A673 (cell line): Measurements from ENCODE around the gene TRPT1. TPM values are rescaled to one million over a fixed set of nuclear protein-coding genes. Genes with fewer than 3 reads are reported as not detected.
A peak's percentile ranks its signal among the peaks of the same experiment; 100 is the strongest.

Source experiments
- BruUV-seq: library from RNA; stranded (reverse); fragments of 400-500 nt; replicated peaks from 2 replicates; lab custom pipeline; 2021; lab: Mats Ljungman, UMichigan
- CTCF ChIA-PET: fragments of 300-600 bp; sonication (Branson Sonifier 250); formaldehyde crosslinking; loops from one replicate; lab custom pipeline; 2022; ENCODE audit warnings: antibody characterized with exemption; lab: Charles Lee
- POLR2A ChIA-PET: fragments of 300-600 bp; sonication (Branson Sonifier 250); formaldehyde crosslinking; loops from one replicate; lab custom pipeline; 2022; ENCODE audit warnings: antibody characterized with exemption; ENCODE audit not compliant: low non-redundant PET; lab: Charles Lee
- DNase-seq: peaks from one replicate; pipeline ENCODE4 v3.0.0-alpha.2; 2015; ENCODE audit warnings: low spot score
- H3K27ac ChIP-seq: fragments of 200-600 bp; sonication (generic); 2 replicates; pipeline ENCODE4 v1.5.1; 2016; ENCODE audit warnings: mixed run types, low read depth, mild to moderate bottlenecking, mixed read lengths, antibody characterized with exemption, low read length; ENCODE audit not compliant: poor library complexity, severe bottlenecking
- H3K27me3 ChIP-seq: fragments of 200-600 bp; sonication (generic); replicated peaks from 2 replicates; pipeline ENCODE4 v1.6.1; 2017; ENCODE audit warnings: mixed run types, low read depth, mild to moderate bottlenecking, mixed read lengths, antibody characterized with exemption, low read length; ENCODE audit not compliant: insufficient read depth, poor library complexity
- H3K36me3 ChIP-seq: fragments of 200-600 bp; sonication (generic); 2 replicates; pipeline ENCODE4 v1.6.1; 2016; ENCODE audit warnings: mixed run types, mild to moderate bottlenecking, mixed read lengths, antibody characterized with exemption, low read length; ENCODE audit not compliant: insufficient read depth, poor library complexity, severe bottlenecking
- H3K4me1 ChIP-seq: fragments of 200-600 bp; sonication (generic); 2 replicates; pipeline ENCODE4 v1.6.1; 2017; ENCODE audit warnings: mixed run types, mild to moderate bottlenecking, mixed read lengths, antibody characterized with exemption, low read length; ENCODE audit not compliant: insufficient read depth, poor library complexity, severe bottlenecking
- H3K4me3 ChIP-seq: fragments of 200-600 bp; sonication (generic); 2 replicates; pipeline ENCODE4 v1.5.1; 2016; ENCODE audit warnings: low read depth, mixed run types, mild to moderate bottlenecking, mixed read lengths, low read length; ENCODE audit not compliant: poor library complexity, severe bottlenecking
- H3K9me3 ChIP-seq: fragments of 200-600 bp; sonication (generic); 2 replicates; pipeline ENCODE4 v1.6.1; 2016; ENCODE audit warnings: mixed run types, low read depth, mild to moderate bottlenecking, mixed read lengths, antibody characterized with exemption, low read length; ENCODE audit not compliant: poor library complexity, severe bottlenecking
- EZH2 ChIP-seq: fragments of 200-600 bp; sonication (generic); IDR thresholded peaks from 2 replicates; pipeline ENCODE4 v1.6.1; 2017; ENCODE audit warnings: borderline replicate concordance, low read depth, mild to moderate bottlenecking, mixed read lengths, antibody characterized with exemption, low read length; ENCODE audit not compliant: poor library complexity, severe bottlenecking
- intact Hi-C: fragments of 100-400 bp; cut with micrococcal nuclease; formaldehyde crosslinking; loops from one replicate; pipeline ENCODE4 v1.10.0; 2022; ENCODE audit not compliant: unreplicated experiment
- total RNA-seq: library from RNA; stranded (reverse); gene quantifications from 2 replicates; pipeline ENCODE4 v1.2.3, GENCODE V29; 2021
- TF ChIP-seq, protein P1 (sequence below): fragments of 300-800, 200-600 bp; sonication (generic); conservative IDR thresholded peaks from 2 replicates; pipeline ENCODE4 v1.5.1; 2017; ENCODE audit warnings: low read depth, mild to moderate bottlenecking, antibody characterized with exemption, low read length, moderate library complexity, mixed read lengths

The TRPT1 gene
- total RNA-seq, 1 experiment from 2014 or later: 43.6 TPM

- H3K9me3 ChIP-seq: no peaks in the 10 kb centered on the region
- CTCF ChIA-PET: no interaction called here
- intact Hi-C loops: no loop called here
- peaks cover 16% of the 10 kb centered on the region for H3K4me1 ChIP-seq
- no peaks in the 10 kb centered on the region for H3K27me3 ChIP-seq
- peaks cover 12% of the 10 kb centered on the region for H3K36me3 ChIP-seq
- DNase-seq: no peak
- H3K27ac ChIP-seq: no peak overlapping the region
- no peak for TF ChIP-seq EZH2
- TF ChIP-seq, protein P1, sequence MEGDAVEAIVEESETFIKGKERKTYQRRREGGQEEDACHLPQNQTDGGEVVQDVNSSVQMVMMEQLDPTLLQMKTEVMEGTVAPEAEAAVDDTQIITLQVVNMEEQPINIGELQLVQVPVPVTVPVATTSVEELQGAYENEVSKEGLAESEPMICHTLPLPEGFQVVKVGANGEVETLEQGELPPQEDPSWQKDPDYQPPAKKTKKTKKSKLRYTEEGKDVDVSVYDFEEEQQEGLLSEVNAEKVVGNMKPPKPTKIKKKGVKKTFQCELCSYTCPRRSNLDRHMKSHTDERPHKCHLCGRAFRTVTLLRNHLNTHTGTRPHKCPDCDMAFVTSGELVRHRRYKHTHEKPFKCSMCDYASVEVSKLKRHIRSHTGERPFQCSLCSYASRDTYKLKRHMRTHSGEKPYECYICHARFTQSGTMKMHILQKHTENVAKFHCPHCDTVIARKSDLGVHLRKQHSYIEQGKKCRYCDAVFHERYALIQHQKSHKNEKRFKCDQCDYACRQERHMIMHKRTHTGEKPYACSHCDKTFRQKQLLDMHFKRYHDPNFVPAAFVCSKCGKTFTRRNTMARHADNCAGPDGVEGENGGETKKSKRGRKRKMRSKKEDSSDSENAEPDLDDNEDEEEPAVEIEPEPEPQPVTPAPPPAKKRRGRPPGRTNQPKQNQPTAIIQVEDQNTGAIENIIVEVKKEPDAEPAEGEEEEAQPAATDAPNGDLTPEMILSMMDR: no peak
- BruUV-seq: no TSS peak
- H3K4me3 ChIP-seq: no peak overlapping the region
- POLR2A ChIA-PET: interaction anchor here (0.6 kb wide), 1 partner anchor 520 kb away, joined by 5 read pairs; no protein-coding TSS in a partner anchor
Measured at GRCh38 chr11:64244107-64244506, 18.1 kb upstream of the TRPT1 start.

- H3K4me1 ChIP-seq: peaks cover 16% of the 10 kb centered on the region
- H3K27ac ChIP-seq: no peak overlapping the region
- no peak overlapping the region for H3K4me3 ChIP-seq
- TF ChIP-seq, protein P1: no peak
- TF ChIP-seq EZH2: no peak
- H3K27me3 ChIP-seq: no peaks in the 10 kb centered on the region
- CTCF ChIA-PET: no interaction called here
- no peaks in the 10 kb centered on the region for H3K9me3 ChIP-seq
- POLR2A ChIA-PET: interaction anchor here (0.6 kb wide), 1 partner anchor 520 kb away, joined by 5 read pairs; no protein-coding TSS in a partner anchor
- BruUV-seq: no TSS peak
- no peak for DNase-seq
- intact Hi-C loops: no loop called here
- H3K36me3 ChIP-seq: peaks cover 16% of the 10 kb centered on the region
Measured at GRCh38 chr11:64243236-64243854, 17.4 kb upstream of the TRPT1 start.

DNA sequence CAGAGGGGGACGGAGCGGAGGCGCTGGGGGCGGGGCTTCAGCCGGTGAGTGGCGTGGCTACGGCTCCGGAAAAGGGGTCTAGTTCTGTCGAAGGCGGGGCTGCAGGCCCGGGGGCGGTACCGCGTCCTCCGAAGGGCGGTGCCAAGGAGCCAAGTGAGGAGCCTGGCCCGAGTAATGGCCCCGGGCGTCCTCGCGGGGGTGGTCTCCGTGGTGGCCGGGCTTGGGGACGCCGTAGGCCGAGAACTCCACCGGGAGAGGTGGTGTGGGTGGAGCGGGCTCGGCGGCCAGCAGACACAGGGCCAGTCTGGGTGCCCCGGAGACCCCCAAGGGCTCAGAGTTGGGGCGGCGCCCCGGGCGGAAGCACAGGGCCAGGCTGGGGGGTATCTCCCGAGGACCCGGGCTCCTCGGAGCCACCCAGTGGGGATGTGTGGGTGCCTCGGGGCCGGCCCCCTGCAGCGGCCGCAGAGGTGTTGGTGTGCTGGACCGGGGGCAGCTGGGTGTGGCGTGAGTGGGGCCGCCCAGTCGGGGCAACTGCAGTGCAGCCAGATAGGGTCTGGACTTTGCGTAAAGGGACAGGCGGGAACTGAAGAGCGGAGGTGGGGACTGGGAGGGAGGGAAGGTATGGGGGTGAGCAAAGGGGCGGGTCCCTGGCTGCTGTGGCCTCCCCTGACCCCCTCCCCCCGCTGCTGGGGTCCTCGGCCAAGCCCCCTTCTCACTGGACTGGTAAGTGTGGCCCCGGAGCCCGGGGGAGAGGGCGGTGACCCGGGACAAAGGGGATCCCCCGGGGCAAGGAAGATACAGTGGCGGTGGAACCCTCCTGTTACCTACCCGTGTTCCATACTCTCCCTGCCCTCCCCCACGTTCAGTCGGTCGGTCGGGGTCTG, 15.7 kb upstream of the TRPT1 start:
- no peaks in the 10 kb centered on the region for H3K27me3 ChIP-seq
- CTCF ChIA-PET: interaction anchor here (0.7 to 0.8 kb wide), 2 partner anchors 60 to 63 kb away, joined by 3 read pairs; no protein-coding TSS in a partner anchor
- peaks cover 9% of the 10 kb centered on the region for H3K4me1 ChIP-seq
- H3K36me3 ChIP-seq: peaks cover 27% of the 10 kb centered on the region
- intact Hi-C loops: loop anchor here (2.0 kb wide), 1 partner anchor 63 kb away; the partner anchor contains the start of gene ESRRA
- H3K27ac ChIP-seq: peak overlapping the region; percentile 91
- POLR2A ChIA-PET: no interaction called here
- peak overlapping the region; percentile 86 for H3K4me3 ChIP-seq
- DNase-seq: peak; percentile 55
- TSS peak; percentile 55 for BruUV-seq
- TF ChIP-seq, protein P1: no peak
- no peak for TF ChIP-seq EZH2
- H3K9me3 ChIP-seq: no peaks in the 10 kb centered on the region
